CD4-positive, alpha-beta memory T cell (primary cell): ENCODE results near the gene MAGEF1. TPM values are rescaled to one million over a fixed set of nuclear protein-coding genes. Genes with fewer than 3 reads are reported as not detected.

ENCODE experiments used
- CTCF ChIA-PET: fragments of 350-600 bp; sonication (Branson Sonifier 250); formaldehyde crosslinking; loops from one replicate; lab custom pipeline; 2021; ENCODE audit warnings: inconsistent platforms; ENCODE audit not compliant: partially characterized antibody; lab: Charles Lee
- POLR2A ChIA-PET: fragments of 350-600 bp; sonication (Branson Sonifier 250); formaldehyde crosslinking; loops from one replicate; lab custom pipeline; 2021; ENCODE audit not compliant: partially characterized antibody; lab: Charles Lee
- DNase-seq, 5 donors: peaks; one replicate each; pipeline versions ENCODE4 v3.0.0 to v3.0.0-alpha.2; 2020 to 2022; ENCODE audit warnings: mixed read lengths in 1 of 5
- H3K27ac ChIP-seq: one replicate; pipeline ENCODE4 v1.7.0; 2013; ENCODE audit warnings: low read depth, low read length
- H3K27me3 ChIP-seq: 2 replicates; pipeline ENCODE4 v1.7.0; 2013; ENCODE audit warnings: mild to moderate bottlenecking, low read length, moderate library complexity; ENCODE audit not compliant: insufficient read depth
- H3K36me3 ChIP-seq: 2 replicates; pipeline ENCODE4 v1.7.0; 2013; ENCODE audit warnings: mild to moderate bottlenecking, low read length, moderate library complexity; ENCODE audit not compliant: insufficient read depth
- H3K4me1 ChIP-seq: 2 replicates; pipeline ENCODE4 v1.7.0; 2013; ENCODE audit warnings: mild to moderate bottlenecking, low read length, moderate library complexity; ENCODE audit not compliant: insufficient read depth
- H3K4me3 ChIP-seq, 2 donors: one replicate each; pipeline ENCODE4 v1.7.0; 2013; ENCODE audit warnings: low read length in 2 of 2, mild to moderate bottlenecking in 1 of 2
- H3K9me3 ChIP-seq, 2 donors: one replicate each; pipeline ENCODE4 v1.7.0; 2013; ENCODE audit warnings: low read length in 2 of 2, control low read depth in 1 of 2; ENCODE audit not compliant: control insufficient read depth in 1 of 2
- H3K27ac Mint-ChIP-seq, 7 donors: one replicate each; pipeline ENCODE4 v1.8.0; 2020 to 2021; ENCODE audit warnings: mixed read lengths in 7 of 7, mild to moderate bottlenecking in 6 of 7, inconsistent platforms in 3 of 7, moderate library complexity in 3 of 7
- H3K27me3 Mint-ChIP-seq, 2 donors: one replicate each; pipeline ENCODE4 v1.8.0; 2020 to 2021; ENCODE audit warnings: mixed read lengths in 2 of 2
- H3K36me3 Mint-ChIP-seq, 2 donors: one replicate each; pipeline ENCODE4 v1.8.0; 2020 to 2021; ENCODE audit warnings: mixed read lengths in 2 of 2, inconsistent platforms in 1 of 2, mild to moderate bottlenecking in 1 of 2
- H3K4me1 Mint-ChIP-seq, 4 donors: one replicate each; pipeline ENCODE4 v1.8.0; 2020 to 2021; ENCODE audit warnings: mixed read lengths in 4 of 4, mild to moderate bottlenecking in 1 of 4
- H3K4me3 Mint-ChIP-seq, 8 donors: one replicate each; pipeline ENCODE4 v1.8.0; 2020 to 2021; ENCODE audit warnings: mixed read lengths in 8 of 8, mild to moderate bottlenecking in 7 of 8, moderate library complexity in 6 of 8, inconsistent platforms in 3 of 8
- H3K9me3 Mint-ChIP-seq, 8 donors: one replicate each; pipeline ENCODE4 v1.8.0; 2020 to 2021; ENCODE audit warnings: mixed read lengths in 8 of 8, mild to moderate bottlenecking in 5 of 8, inconsistent platforms in 3 of 8, moderate library complexity in 1 of 8
- intact Hi-C: fragments of 100-400 bp; cut with micrococcal nuclease; formaldehyde crosslinking; loops from one replicate; pipeline ENCODE4 v1.15.1; 2023
- polyA plus RNA-seq, 2 donors: library from polyadenylated mRNA; unstranded; fragments of 300-500 nt; fragmentation: Illumina TruSeq; gene quantifications; one replicate each; pipeline ENCODE4 v1.2.3, GENCODE V29; 2021
- total RNA-seq, 2 experiments: library from RNA; stranded (reverse); gene quantifications; one replicate each; pipeline ENCODE4 v1.2.3, GENCODE V29; 2021

The MAGEF1 gene
- total and polyA plus RNA-seq, 4 experiments from 2014 or later = 15.5 to 20.1 (median 16.5) TPM

GRCh38 chr3:184728010-184728527 lies 16.2 kb upstream of the MAGEF1 start:
- Mint-ChIP-seq H3K4me3 (no peak overlapping the region), H3K36me3 (no peaks in the 10 kb centered on the region), H3K4me1 (no peaks in the 10 kb centered on the region), H3K9me3 (no peaks in the 10 kb centered on the region), H3K27ac (no peak overlapping the region), H3K27me3 (peaks cover 7% of the 10 kb centered on the region in 2 donors)
- intact Hi-C loops = no loop called here
- H3K9me3 ChIP-seq = no peaks in the 10 kb centered on the region
- POLR2A ChIA-PET = no interaction called here
- H3K27me3 ChIP-seq = no peaks in the 10 kb centered on the region
- no peaks in the 10 kb centered on the region for H3K36me3 ChIP-seq
- no peak overlapping the region for H3K27ac ChIP-seq
- CTCF ChIA-PET = interaction anchor here (2.7 kb wide), 1 partner anchor 8 kb away, joined by 20 read pairs; no protein-coding TSS in a partner anchor
- no peak overlapping the region for H3K4me3 ChIP-seq
- DNase-seq = no peak
- no peaks in the 10 kb centered on the region for H3K4me1 ChIP-seq

- POLR2A ChIA-PET = interaction anchor here (0.8 kb wide), 1 partner anchor 166 kb away, joined by 4 read pairs; the partner anchor contains the start of gene EPHB3
- no peaks in the 10 kb centered on the region for H3K9me3 Mint-ChIP-seq
- DNase-seq = peak; percentile 31 to 45 (median 39)
- no peaks in the 10 kb centered on the region for H3K4me1 Mint-ChIP-seq
- intact Hi-C loops = loop anchor here (1.0 kb wide), 2 partner anchors 50 to 166 kb away; partner anchors contain the start of gene EPHB3
- Histone ChIP-seq H3K9me3 (no peaks in the 10 kb centered on the region), H3K27me3 (no peaks in the 10 kb centered on the region), H3K4me1 (no peaks in the 10 kb centered on the region), H3K4me3 (no peak overlapping the region), H3K36me3 (no peaks in the 10 kb centered on the region), H3K27ac (no peak overlapping the region)
- H3K36me3 Mint-ChIP-seq = no peaks in the 10 kb centered on the region
- H3K4me3 Mint-ChIP-seq = no peak overlapping the region
- no peak overlapping the region for H3K27ac Mint-ChIP-seq
- peaks cover 5 to 10% of the 10 kb centered on the region in 2 donors for H3K27me3 Mint-ChIP-seq
- CTCF ChIA-PET = interaction anchor here (0.7 to 3.3 kb wide), 15 partner anchors 9 to 185 kb away, joined by 3 to 21 read pairs (median 4); partner anchors contain the start of gene MAGEF1
These were observed 15.6 kb upstream of the MAGEF1 start for GRCh38 chr3:184727357-184728009.

- no peak overlapping the region for H3K27ac Mint-ChIP-seq
- H3K27ac ChIP-seq = no peak overlapping the region
- H3K9me3 Mint-ChIP-seq = no peaks in the 10 kb centered on the region
- no peaks in the 10 kb centered on the region for H3K36me3 Mint-ChIP-seq
- H3K4me3 ChIP-seq = no peak overlapping the region
- H3K9me3 ChIP-seq = no peaks in the 10 kb centered on the region
- H3K27me3 Mint-ChIP-seq = peaks cover 5 to 10% of the 10 kb centered on the region in 2 donors
- no peaks in the 10 kb centered on the region for H3K4me1 ChIP-seq
- no peaks in the 10 kb centered on the region for H3K4me1 Mint-ChIP-seq
- CTCF ChIA-PET = interaction anchor here (0.5 to 3.3 kb wide), 16 partner anchors 9 to 184 kb away, joined by 3 to 21 read pairs (median 4); partner anchors contain the start of gene MAGEF1
- H3K27me3 ChIP-seq = no peaks in the 10 kb centered on the region
- H3K36me3 ChIP-seq = no peaks in the 10 kb centered on the region
- no peak overlapping the region for H3K4me3 Mint-ChIP-seq
- POLR2A ChIA-PET = interaction anchor here (0.6 to 0.8 kb wide), 2 partner anchors 10 to 165 kb away, joined by 3 to 4 read pairs; partner anchors contain the start of gene EPHB3
- intact Hi-C loops = no loop called here
- no peak for DNase-seq
These were observed 14.6 kb upstream of the MAGEF1 start for GRCh38 chr3:184726497-184726896.

- CTCF ChIA-PET = interaction anchor here (1.1 to 3.3 kb wide), 5 partner anchors 11 to 196 kb away, joined by 3 to 21 read pairs (median 8); partner anchors contain the start of gene MAGEF1
- intact Hi-C loops = no loop called here
- Histone ChIP-seq H3K4me1 (no peaks in the 10 kb centered on the region), H3K4me3 (no peak overlapping the region), H3K36me3 (no peaks in the 10 kb centered on the region), H3K9me3 (no peaks in the 10 kb centered on the region), H3K27ac (no peak overlapping the region), H3K27me3 (no peaks in the 10 kb centered on the region)
- H3K27ac Mint-ChIP-seq = no peak overlapping the region
- no peaks in the 10 kb centered on the region for H3K4me1 Mint-ChIP-seq
- POLR2A ChIA-PET = no interaction called here
- no peaks in the 10 kb centered on the region for H3K9me3 Mint-ChIP-seq
- DNase-seq = no peak
- H3K36me3 Mint-ChIP-seq = no peaks in the 10 kb centered on the region
- H3K27me3 Mint-ChIP-seq = peaks cover 0 to 7% of the 10 kb centered on the region in 2 donors
- no peak overlapping the region for H3K4me3 Mint-ChIP-seq
These were observed 13.4 kb upstream of the MAGEF1 start for GRCh38 chr3:184725176-184725719.

- no peak for DNase-seq
- no peak overlapping the region for H3K27ac ChIP-seq
- no peaks in the 10 kb centered on the region for H3K36me3 Mint-ChIP-seq
- H3K4me1 Mint-ChIP-seq = no peaks in the 10 kb centered on the region
- H3K36me3 ChIP-seq = no peaks in the 10 kb centered on the region
- H3K27ac Mint-ChIP-seq = no peak overlapping the region
- no peaks in the 10 kb centered on the region for H3K27me3 ChIP-seq
- H3K4me3 Mint-ChIP-seq = no peak overlapping the region
- H3K9me3 Mint-ChIP-seq = no peaks in the 10 kb centered on the region
- H3K27me3 Mint-ChIP-seq = peaks cover 0 to 7% of the 10 kb centered on the region in 2 donors
- ChIA-PET CTCF (interaction anchor here (1.1 to 3.3 kb wide), 5 partner anchors 11 to 196 kb away, joined by 3 to 21 read pairs (median 6); partner anchors contain the start of gene MAGEF1), POLR2A (no interaction called here)
- H3K4me3 ChIP-seq = no peak overlapping the region
- H3K4me1 ChIP-seq = no peaks in the 10 kb centered on the region
- no peaks in the 10 kb centered on the region for H3K9me3 ChIP-seq
- intact Hi-C loops = no loop called here
These were observed 12.8 kb upstream of the MAGEF1 start for GRCh38 chr3:184724699-184725098.

GRCh38 chr3:184719709-184720108 lies 7.8 kb upstream of the MAGEF1 start:
- ChIA-PET POLR2A (no interaction called here), CTCF (no interaction called here)
- Histone ChIP-seq H3K4me3 (no peak overlapping the region), H3K27me3 (no peaks in the 10 kb centered on the region), H3K4me1 (no peaks in the 10 kb centered on the region), H3K9me3 (no peaks in the 10 kb centered on the region), H3K27ac (no peak overlapping the region), H3K36me3 (no peaks in the 10 kb centered on the region)
- H3K27ac Mint-ChIP-seq = no peak overlapping the region
- H3K36me3 Mint-ChIP-seq = no peaks in the 10 kb centered on the region
- intact Hi-C loops = no loop called here
- H3K9me3 Mint-ChIP-seq = no peaks in the 10 kb centered on the region
- no peak overlapping the region for H3K4me3 Mint-ChIP-seq
- H3K27me3 Mint-ChIP-seq = peaks cover 0 to 3% of the 10 kb centered on the region in 2 donors
- no peak for DNase-seq
- no peaks in the 10 kb centered on the region for H3K4me1 Mint-ChIP-seq

GRCh38 chr3:184718431-184718830 lies 6.6 kb upstream of the MAGEF1 start:
- no peaks in the 10 kb centered on the region for H3K27me3 ChIP-seq
- no peak for DNase-seq
- Mint-ChIP-seq H3K4me3 (no peak overlapping the region), H3K27me3 (peaks cover 0 to 3% of the 10 kb centered on the region in 2 donors), H3K27ac (no peak overlapping the region), H3K4me1 (no peaks in the 10 kb centered on the region), H3K36me3 (no peaks in the 10 kb centered on the region), H3K9me3 (no peaks in the 10 kb centered on the region)
- H3K4me3 ChIP-seq = no peak overlapping the region
- no peaks in the 10 kb centered on the region for H3K36me3 ChIP-seq
- no peaks in the 10 kb centered on the region for H3K4me1 ChIP-seq
- ChIA-PET CTCF (no interaction called here), POLR2A (no interaction called here)
- intact Hi-C loops = no loop called here
- H3K27ac ChIP-seq = no peak overlapping the region
- no peaks in the 10 kb centered on the region for H3K9me3 ChIP-seq
